Naive B cell (primary cell): ENCODE results near the gene ARSA. TPM values are rescaled to one million over a fixed set of nuclear protein-coding genes. Genes with fewer than 3 reads are reported as not detected.
"Not testable (repeated sequence)": the region's sequence is repeated elsewhere in the genome, so short reads cannot be mapped to it uniquely, and the experiment has no call there.

Experiments
- ATAC-seq, 2 donors: fragments of 150-1000 bp; cut with Tn5 transposase; 2 replicates each; pipeline ENCODE4 v1.10.0; 2021; ENCODE audit warnings: low read depth in 2 of 2, mild to moderate bottlenecking in 2 of 2, moderate library complexity in 2 of 2
- DNase-seq: peaks from one replicate; pipeline ENCODE4 v3.0.0; 2022
- H3K27ac Mint-ChIP-seq, 6 donors: one replicate each; pipeline ENCODE4 v1.8.0; 2020 to 2022; ENCODE audit warnings: mild to moderate bottlenecking in 6 of 6, mixed read lengths in 6 of 6, moderate library complexity in 5 of 6, inconsistent platforms in 2 of 6
- H3K27me3 Mint-ChIP-seq, 3 donors: one replicate each; pipeline ENCODE4 v1.8.0; 2021 to 2022; ENCODE audit warnings: mixed read lengths in 3 of 3, mild to moderate bottlenecking in 1 of 3
- H3K36me3 Mint-ChIP-seq, 2 donors: one replicate each; pipeline ENCODE4 v1.8.0; 2020 to 2022; ENCODE audit warnings: mixed read lengths in 2 of 2, inconsistent platforms in 1 of 2, mild to moderate bottlenecking in 1 of 2
- H3K4me1 Mint-ChIP-seq, 3 donors: one replicate each; pipeline ENCODE4 v1.8.0; 2020 to 2022; ENCODE audit warnings: mixed read lengths in 3 of 3, inconsistent platforms in 1 of 3, mild to moderate bottlenecking in 1 of 3, moderate library complexity in 1 of 3
- H3K4me3 Mint-ChIP-seq, 8 donors: one replicate each; pipeline ENCODE4 v1.8.0; 2020 to 2022; ENCODE audit warnings: mild to moderate bottlenecking in 8 of 8, mixed read lengths in 8 of 8, moderate library complexity in 8 of 8, inconsistent platforms in 2 of 8
- H3K9me3 Mint-ChIP-seq, 7 donors: one replicate each; pipeline ENCODE4 v1.8.0; 2020 to 2022; ENCODE audit warnings: mixed read lengths in 7 of 7, mild to moderate bottlenecking in 5 of 7, inconsistent platforms in 2 of 7, moderate library complexity in 1 of 7
- polyA plus RNA-seq, 6 donors: library from polyadenylated mRNA; unstranded; fragments of 300-500 nt; fragmentation: Illumina TruSeq; gene quantifications; one replicate each; pipeline ENCODE4 v1.2.3, GENCODE V29; 2021; ENCODE audit warnings: low read depth in 6 of 6

ARSA gene
- polyA plus RNA-seq, 6 donors from 2014 or later, result 7.5 to 12.5 (median 8.8) TPM

GRCh38 chr22:50610041-50610451 is 17.9 kb downstream of the ARSA start:
- Mint-ChIP-seq H3K27me3 (peaks cover 6 to 83% (median 70%) of the 10 kb centered on the region in 3 donors), H3K36me3 (no peaks in the 10 kb centered on the region), H3K9me3 (no peaks in the 10 kb centered on the region), H3K4me3 (peak overlapping the region in 1 of 8 donors; percentile 53), H3K27ac (no peak overlapping the region), H3K4me1 (peaks cover 5 to 6% (median 5%) of the 10 kb centered on the region in 3 donors)
- no peak for ATAC-seq
- no peak for DNase-seq

DNA sequence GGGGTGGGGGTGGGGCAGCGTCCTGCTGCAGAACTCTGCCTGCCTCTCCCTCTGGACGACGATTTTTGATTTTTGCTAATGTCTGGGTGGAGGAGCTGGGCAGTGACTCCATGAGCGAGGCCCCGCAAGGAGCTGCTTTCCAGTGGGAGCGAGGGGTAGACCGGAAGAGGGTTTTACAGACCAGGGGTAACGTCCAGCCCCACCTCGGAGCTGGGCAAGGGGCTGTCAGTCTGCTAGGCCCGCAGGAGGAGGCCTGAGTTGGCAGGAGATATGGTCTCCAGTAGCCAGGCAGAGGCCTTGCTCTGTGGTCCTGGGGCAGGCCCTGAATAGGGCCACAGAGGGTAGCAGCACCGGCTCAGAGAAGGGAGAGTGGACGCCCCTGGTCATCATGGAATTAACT is 18.4 kb downstream of the ARSA start:
- peaks cover 6 to 87% (median 74%) of the 10 kb centered on the region in 3 donors for H3K27me3 Mint-ChIP-seq
- DNase-seq, result no peak
- no peak for ATAC-seq
- H3K36me3 Mint-ChIP-seq, result no peaks in the 10 kb centered on the region
- peak overlapping the region in 1 of 6 donors; percentile 70 for H3K27ac Mint-ChIP-seq
- peaks cover 5 to 6% (median 5%) of the 10 kb centered on the region in 3 donors for H3K4me1 Mint-ChIP-seq
- no peaks in the 10 kb centered on the region for H3K9me3 Mint-ChIP-seq
- no peak overlapping the region for H3K4me3 Mint-ChIP-seq

- Mint-ChIP-seq H3K36me3 (no peaks in the 10 kb centered on the region), H3K27me3 (peaks cover 6 to 89% (median 74%) of the 10 kb centered on the region in 3 donors), H3K4me3 (no peak overlapping the region), H3K27ac (no peak overlapping the region), H3K9me3 (no peaks in the 10 kb centered on the region), H3K4me1 (peaks cover 5 to 6% (median 5%) of the 10 kb centered on the region in 3 donors)
- DNase-seq (no peak), ATAC-seq (no peak)
Measured at GRCh38 chr22:50608996-50609395, 19.0 kb downstream of the ARSA start.

DNA sequence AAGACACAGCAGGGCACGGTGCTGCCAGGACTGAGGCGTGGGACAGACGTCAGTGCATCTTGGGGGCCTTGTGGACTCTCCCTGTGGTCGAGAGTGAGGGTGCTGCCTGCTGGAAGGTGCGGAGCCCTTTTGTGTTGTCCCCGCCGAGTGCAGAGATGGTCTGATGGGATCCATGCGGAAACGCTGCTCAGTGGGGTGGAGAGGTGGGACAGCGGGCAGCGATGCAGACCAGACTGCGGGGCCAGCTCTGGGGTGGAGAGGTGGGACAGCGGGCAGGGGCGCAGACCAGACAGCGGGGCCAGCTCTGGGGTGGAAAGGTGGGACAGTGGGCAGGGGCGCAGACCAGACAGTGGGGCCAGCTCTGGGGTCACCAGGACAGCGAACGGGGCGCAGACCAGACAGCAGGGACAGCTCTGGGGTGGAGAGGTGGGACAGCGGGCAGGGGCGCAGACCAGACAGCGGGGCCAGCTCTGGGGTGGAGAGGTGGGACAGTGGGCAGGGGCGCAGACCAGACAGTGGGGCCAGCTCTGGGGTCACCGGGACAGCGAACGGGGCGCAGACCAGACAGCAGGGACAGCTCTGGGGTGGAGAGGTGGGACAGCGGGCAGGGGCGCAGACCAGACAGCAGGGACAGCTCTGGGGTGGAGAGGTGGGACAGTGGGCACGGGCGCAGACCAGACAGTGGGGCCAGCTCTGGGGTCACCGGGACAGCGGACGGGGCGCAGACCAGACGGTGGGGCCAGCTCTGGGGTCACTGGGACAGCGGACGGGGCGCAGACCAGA is 19.7 kb downstream of the ARSA start:
- ATAC-seq, DNase-seq, H3K4me3 Mint-ChIP-seq, H3K4me1 Mint-ChIP-seq, H3K36me3 Mint-ChIP-seq, H3K9me3 Mint-ChIP-seq: not testable (repeated sequence)
- H3K27me3 Mint-ChIP-seq, result peaks cover 6 to 87% (median 72%) of the 10 kb centered on the region in 3 donors
- peak overlapping the region in 1 of 6 donors; percentile 62 for H3K27ac Mint-ChIP-seq

- no peak overlapping the region for H3K4me3 Mint-ChIP-seq
- no peaks in the 10 kb centered on the region for H3K9me3 Mint-ChIP-seq
- H3K27me3 Mint-ChIP-seq, result peaks cover 9 to 87% (median 72%) of the 10 kb centered on the region in 3 donors
- ATAC-seq (no peak), DNase-seq (no peak)
- H3K4me1 Mint-ChIP-seq, result peaks cover 0 to 2% (median under 1%) of the 10 kb centered on the region in 3 donors
- no peaks in the 10 kb centered on the region for H3K36me3 Mint-ChIP-seq
- H3K27ac Mint-ChIP-seq, result peak overlapping the region in 1 of 6 donors; percentile 62
Measured at GRCh38 chr22:50607659-50608020, 20.3 kb downstream of the ARSA start.

DNA sequence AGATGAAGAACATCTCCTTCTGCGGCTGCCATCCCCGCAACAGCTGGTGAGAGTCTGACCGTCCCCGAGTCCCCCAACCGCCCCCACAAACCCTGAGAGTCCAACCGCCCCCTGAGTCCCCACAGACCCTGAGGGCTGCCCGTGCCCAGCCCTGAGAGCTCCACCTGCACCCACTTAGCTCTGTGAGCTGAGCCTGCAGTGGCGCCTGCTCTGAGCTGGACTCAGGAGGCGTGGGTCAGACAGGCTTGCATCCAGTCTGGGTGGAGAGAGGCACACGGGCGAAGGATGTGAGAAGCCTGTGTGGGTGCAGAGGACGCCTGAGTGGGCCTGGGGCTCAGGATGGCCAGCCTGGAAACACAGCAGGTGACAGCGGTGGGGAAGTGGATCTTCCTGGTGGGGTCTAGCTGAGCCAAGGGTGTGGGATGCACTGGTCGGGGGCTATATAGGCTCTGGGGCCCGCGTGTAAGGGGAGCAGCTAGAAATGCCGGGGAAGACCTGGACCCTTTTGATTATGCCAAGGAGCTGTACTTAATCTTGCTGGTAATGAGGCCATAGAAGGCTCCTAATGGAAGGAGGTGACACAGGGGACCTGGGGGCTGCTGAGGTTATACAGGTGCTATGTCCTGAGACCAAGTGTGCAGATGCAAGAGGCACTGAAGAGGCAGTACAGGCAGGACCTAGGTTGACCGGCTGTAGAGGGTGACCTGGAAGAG is 20.9 kb downstream of the ARSA start:
- no peaks in the 10 kb centered on the region for H3K36me3 Mint-ChIP-seq
- H3K4me1 Mint-ChIP-seq, result peaks cover 2 to 6% (median 3%) of the 10 kb centered on the region in 3 donors
- no peak overlapping the region for H3K4me3 Mint-ChIP-seq
- H3K9me3 Mint-ChIP-seq, result no peaks in the 10 kb centered on the region
- ATAC-seq, result no peak
- H3K27me3 Mint-ChIP-seq, result peaks cover 15 to 87% (median 75%) of the 10 kb centered on the region in 3 donors
- no peak for DNase-seq
- no peak overlapping the region for H3K27ac Mint-ChIP-seq

DNA sequence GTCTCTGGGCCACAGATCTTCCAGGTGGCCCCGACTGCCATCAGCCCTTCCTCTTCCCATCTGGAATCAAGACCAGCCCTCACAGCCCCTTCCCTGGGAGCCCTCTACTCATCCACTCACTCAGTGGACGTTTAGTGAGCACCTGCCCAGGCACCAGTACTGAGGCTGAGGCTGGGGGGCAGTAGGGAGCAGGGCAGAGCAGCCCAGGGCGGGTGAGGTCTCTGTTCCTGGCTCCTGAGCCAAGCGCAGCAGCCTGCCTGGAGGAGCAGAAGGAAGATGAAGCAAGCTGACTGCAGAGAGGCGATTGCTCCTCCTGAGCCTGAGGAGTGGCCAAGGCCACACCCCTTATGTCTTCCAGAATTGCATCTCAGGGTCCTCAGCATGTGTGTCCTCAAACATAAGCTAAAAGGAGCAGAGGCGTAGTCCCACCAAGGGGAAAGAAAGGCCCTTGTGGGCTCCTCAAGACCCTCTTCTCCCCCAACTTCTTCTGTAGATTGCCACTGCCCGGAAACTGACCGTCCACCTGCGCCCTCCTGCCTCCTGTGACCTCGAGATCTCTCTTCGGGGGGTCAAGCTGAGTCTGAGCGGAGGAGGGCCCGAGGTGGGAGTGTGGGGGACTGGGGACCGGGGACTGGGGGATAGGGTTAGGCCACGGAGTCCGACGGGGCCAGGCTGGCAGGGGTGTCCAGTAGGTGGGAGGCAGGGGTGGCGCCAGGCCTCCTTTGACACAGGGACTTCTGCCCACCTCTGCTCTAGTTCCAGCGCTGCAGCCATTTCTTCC is 21.6 kb downstream of the ARSA start:
- no peaks in the 10 kb centered on the region for H3K36me3 Mint-ChIP-seq
- DNase-seq, result no peak
- peaks cover 0 to 4% (median 0%) of the 10 kb centered on the region in 7 donors for H3K9me3 Mint-ChIP-seq
- H3K4me3 Mint-ChIP-seq, result peak overlapping the region in 1 of 8 donors; percentile 55
- no peak overlapping the region for H3K27ac Mint-ChIP-seq
- peaks cover 21 to 86% (median 82%) of the 10 kb centered on the region in 3 donors for H3K27me3 Mint-ChIP-seq
- peaks cover 8 to 13% (median 10%) of the 10 kb centered on the region in 3 donors for H3K4me1 Mint-ChIP-seq
- no peak for ATAC-seq

- Mint-ChIP-seq H3K27me3 (peaks cover 21 to 79% (median 76%) of the 10 kb centered on the region in 3 donors), H3K4me3 (no peak overlapping the region), H3K4me1 (peaks cover 8 to 13% (median 10%) of the 10 kb centered on the region in 3 donors), H3K36me3 (no peaks in the 10 kb centered on the region), H3K27ac (no peak overlapping the region), H3K9me3 (peaks cover 0 to 4% (median 0%) of the 10 kb centered on the region in 7 donors)
- ATAC-seq (no peak), DNase-seq (no peak)
Measured at GRCh38 chr22:50605613-50606074, 22.3 kb downstream of the ARSA start.

DNA sequence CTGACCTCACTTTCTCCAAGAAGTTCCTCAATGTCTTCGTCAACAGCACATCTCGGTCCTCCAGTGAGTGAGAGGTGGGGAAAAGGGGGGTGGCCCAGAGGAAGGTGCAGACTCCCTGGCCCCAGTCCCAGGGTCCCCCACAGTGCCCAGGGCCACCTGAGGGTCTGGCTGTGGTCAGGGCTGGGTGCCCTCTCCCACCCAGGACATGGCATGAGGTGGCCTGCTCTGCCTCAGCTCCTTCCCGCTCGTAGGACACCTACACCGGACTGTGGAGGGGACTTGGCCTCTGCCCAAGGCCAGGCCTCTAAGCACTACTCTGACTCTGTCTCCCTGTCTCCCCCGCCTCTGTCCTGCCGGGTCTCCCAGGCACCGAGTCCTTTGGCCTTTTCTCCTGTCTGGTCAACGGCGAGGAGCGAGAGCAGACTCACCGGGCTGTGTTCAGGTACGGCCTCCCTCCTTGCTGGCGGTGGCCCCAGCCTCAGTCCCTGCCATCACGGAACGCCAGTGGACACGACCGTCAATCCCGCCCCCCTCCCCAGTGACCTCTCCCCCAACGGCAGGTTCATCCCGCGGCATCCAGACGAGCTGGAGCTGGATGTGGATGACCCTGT is 22.8 kb downstream of the ARSA start:
- peaks cover 8 to 13% (median 10%) of the 10 kb centered on the region in 3 donors for H3K4me1 Mint-ChIP-seq
- no peaks in the 10 kb centered on the region for H3K36me3 Mint-ChIP-seq
- no peak for ATAC-seq
- no peak overlapping the region for H3K4me3 Mint-ChIP-seq
- no peak for DNase-seq
- H3K27ac Mint-ChIP-seq, result no peak overlapping the region
- peaks cover 0 to 4% (median 0%) of the 10 kb centered on the region in 7 donors for H3K9me3 Mint-ChIP-seq
- H3K27me3 Mint-ChIP-seq, result peaks cover 21 to 75% (median 71%) of the 10 kb centered on the region in 3 donors

DNA sequence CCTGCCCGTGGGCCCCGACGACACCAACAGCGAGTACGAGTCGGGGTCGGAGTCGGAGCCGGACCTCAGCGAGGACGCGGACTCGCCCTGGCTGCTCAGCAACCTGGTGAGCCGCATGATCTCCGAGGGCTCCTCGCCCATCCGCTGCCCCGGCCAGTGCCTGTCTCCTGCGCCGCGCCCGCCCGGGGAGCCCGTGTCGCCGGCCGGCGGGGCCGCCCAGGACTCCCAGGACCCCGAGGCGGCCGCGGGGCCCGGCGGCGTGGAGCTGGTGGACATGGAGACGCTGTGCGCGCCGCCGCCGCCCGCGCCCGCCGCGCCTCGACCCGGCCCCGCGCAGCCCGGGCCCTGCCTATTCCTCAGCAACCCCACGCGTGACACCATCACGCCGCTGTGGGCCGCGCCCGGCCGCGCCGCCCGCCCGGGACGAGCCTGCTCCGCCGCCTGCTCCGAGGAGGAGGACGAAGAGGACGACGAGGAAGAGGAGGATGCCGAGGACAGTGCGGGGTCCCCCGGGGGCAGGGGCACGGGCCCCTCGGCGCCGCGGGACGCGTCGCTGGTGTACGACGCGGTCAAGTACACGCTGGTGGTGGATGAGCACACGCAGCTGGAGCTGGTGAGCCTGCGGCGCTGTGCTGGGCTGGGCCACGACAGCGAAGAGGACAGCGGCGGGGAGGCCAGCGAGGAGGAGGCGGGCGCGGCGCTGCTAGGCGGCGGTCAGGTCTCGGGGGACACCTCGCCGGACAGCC is 23.5 kb downstream of the ARSA start:
- ATAC-seq, result no peak
- H3K27ac Mint-ChIP-seq, result no peak overlapping the region
- H3K4me1 Mint-ChIP-seq, result peaks cover 8 to 18% (median 10%) of the 10 kb centered on the region in 3 donors
- no peaks in the 10 kb centered on the region for H3K36me3 Mint-ChIP-seq
- H3K27me3 Mint-ChIP-seq, result peaks cover 24 to 75% (median 70%) of the 10 kb centered on the region in 3 donors
- no peak for DNase-seq
- no peak overlapping the region for H3K4me3 Mint-ChIP-seq
- peaks cover 0 to 4% (median 0%) of the 10 kb centered on the region in 7 donors for H3K9me3 Mint-ChIP-seq

DNA sequence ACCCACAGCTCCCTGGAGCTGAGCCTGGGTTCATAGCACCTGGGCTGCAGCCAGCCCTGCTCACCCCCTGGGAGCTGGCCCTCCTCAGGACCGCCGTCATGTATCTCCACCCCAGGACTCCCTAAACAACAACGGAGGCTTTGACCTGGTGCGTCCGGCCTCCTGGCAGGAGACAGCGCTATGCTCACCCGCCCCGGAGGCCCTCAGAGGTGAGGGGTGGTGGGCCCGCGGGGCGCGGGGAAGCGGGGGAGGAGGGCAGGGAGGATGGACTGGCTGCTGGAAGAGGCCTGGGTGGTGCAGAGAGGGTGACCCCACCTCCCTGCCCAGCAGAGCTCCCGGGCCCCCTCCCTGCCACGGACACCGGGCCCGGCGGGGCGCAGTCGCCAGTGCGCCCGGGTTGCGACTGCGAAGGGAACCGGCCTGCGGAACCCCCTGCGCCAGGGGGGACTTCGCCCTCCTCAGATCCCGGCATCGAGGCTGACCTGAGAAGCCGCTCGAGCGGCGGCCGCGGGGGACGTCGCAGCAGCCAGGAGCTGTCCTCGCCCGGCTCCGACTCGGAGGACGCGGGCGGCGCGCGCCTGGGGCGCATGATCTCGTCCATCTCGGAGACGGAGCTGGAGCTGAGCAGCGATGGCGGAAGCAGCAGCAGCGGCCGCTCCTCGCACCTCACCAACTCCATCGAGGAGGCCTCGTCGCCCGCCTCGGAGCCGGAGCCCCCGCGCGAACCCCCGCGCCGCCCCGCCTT is 24.3 kb downstream of the ARSA start:
- peaks cover 0 to 4% (median 0%) of the 10 kb centered on the region in 7 donors for H3K9me3 Mint-ChIP-seq

DNA sequence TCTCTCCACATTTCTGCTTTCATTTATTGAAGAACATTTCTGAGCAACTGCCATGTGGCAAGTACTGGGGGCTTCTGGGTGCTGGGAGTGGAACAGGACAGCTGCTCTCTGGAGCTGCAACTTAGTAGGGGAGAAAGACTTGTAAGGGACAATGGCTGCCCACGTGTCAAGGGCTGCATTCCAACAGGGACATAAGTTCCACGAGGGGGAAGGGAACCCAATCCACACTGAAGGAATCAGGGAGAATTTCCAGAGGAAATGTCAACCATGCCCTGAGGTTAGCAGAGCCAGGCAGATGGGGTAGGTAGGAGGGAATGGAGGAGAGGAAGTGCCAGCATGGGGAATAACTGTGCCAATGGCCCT is 25.6 kb downstream of the ARSA start:
- peaks cover 25 to 69% (median 53%) of the 10 kb centered on the region in 3 donors for H3K27me3 Mint-ChIP-seq
- peaks cover 8 to 18% (median 10%) of the 10 kb centered on the region in 3 donors for H3K4me1 Mint-ChIP-seq
- ATAC-seq, result no peak
- peak overlapping the region in 7 of 8 donors; percentile 46 to 90 (median 73) for H3K4me3 Mint-ChIP-seq
- no peak overlapping the region for H3K27ac Mint-ChIP-seq
- H3K9me3 Mint-ChIP-seq, result peaks cover 0 to 4% (median 0%) of the 10 kb centered on the region in 7 donors
- no peak for DNase-seq
- peaks cover 3% of the 10 kb centered on the region in 2 donors for H3K36me3 Mint-ChIP-seq

More for the DNA sequence above, 24.3 kb downstream of the ARSA start:
- Mint-ChIP-seq H3K27me3 (peaks cover 24 to 68% (median 63%) of the 10 kb centered on the region in 3 donors), H3K27ac (no peak overlapping the region), H3K4me1 (peaks cover 8 to 18% (median 10%) of the 10 kb centered on the region in 3 donors), H3K36me3 (no peaks in the 10 kb centered on the region), H3K4me3 (no peak overlapping the region)
- ATAC-seq (no peak), DNase-seq (no peak)
